Breast epithelium (tissue), 4 donors: ENCODE results near the gene GUCA2B. TPM values are rescaled to one million over a fixed set of nuclear protein-coding genes. Genes with fewer than 3 reads are reported as not detected.

Experiments used
- DNase-seq, 2 donors: peaks; one replicate each; pipeline ENCODE4 v3.0.0-alpha.2; 2019; ENCODE audit warnings: low spot score in 2 of 2
- H3K27ac ChIP-seq, 2 donors: fragments of 200-600 bp; sonication (generic) in 1 of 2; one replicate each; pipeline ENCODE4 v1.5.1; 2016 to 2019; ENCODE audit warnings: mild to moderate bottlenecking in 1 of 2
- H3K27me3 ChIP-seq, 2 donors: fragments of 200-600 bp; sonication (generic) in 1 of 2; one replicate each; pipeline versions ENCODE4 v1.5.1 to v1.6.0; 2017 to 2019; ENCODE audit warnings: control low read depth in 1 of 2, mild to moderate bottlenecking in 1 of 2
- H3K36me3 ChIP-seq: fragments of 200-600 bp; one replicate; pipeline ENCODE4 v1.5.1; 2019
- H3K4me1 ChIP-seq, 2 donors: fragments of 200-600 bp; sonication (generic); one replicate each; pipeline ENCODE4 v1.5.1; 2016 to 2019; ENCODE audit warnings: control low read depth in 1 of 2
- H3K4me3 ChIP-seq, 3 donors: fragments of 200-600 bp; sonication (generic); 1 replicate in 2 of 3; 2 replicates in 1 of 3; pipeline ENCODE4 v1.5.1; 2016 to 2019; ENCODE audit warnings: mild to moderate bottlenecking in 3 of 3, moderate library complexity in 2 of 3
- H3K9me3 ChIP-seq, 2 donors: fragments of 200-600 bp; sonication (generic) in 1 of 2; one replicate each; pipeline ENCODE4 v1.5.1; 2016 to 2019; ENCODE audit warnings: control low read depth in 1 of 2
- CTCF ChIP-seq, 3 donors: fragments of 450-650 bp; IDR thresholded peaks; one replicate each; pipeline ENCODE4 v1.5.1; 2016 to 2017; ENCODE audit warnings: antibody characterized with exemption in 3 of 3, mild to moderate bottlenecking in 3 of 3, moderate library complexity in 3 of 3
- POLR2A ChIP-seq: fragments of 450-650 bp; IDR thresholded peaks from one replicate; pipeline ENCODE4 v1.6.1; 2016; ENCODE audit warnings: antibody characterized with exemption, mild to moderate bottlenecking, moderate library complexity
- POLR2AphosphoS5 ChIP-seq, 3 donors: sonication (generic); formaldehyde crosslinking; IDR thresholded peaks; one replicate each; pipeline ENCODE4 v1.6.1; 2017; ENCODE audit warnings: antibody characterized with exemption in 3 of 3
- intact Hi-C: fragments of 100-400 bp; cut with DNase I; formaldehyde crosslinking; loops from one replicate; pipeline ENCODE4 v1.15.1; 2023; ENCODE audit warnings: low total_unique reads
- total RNA-seq, 3 donors: library from RNA; depleted of rRNA; stranded (reverse); fragments of >200 nt; gene quantifications; one replicate each; pipeline ENCODE4 v1.1.0, GENCODE V29; 2016

The GUCA2B gene
- total RNA-seq, 3 donors from 2014 or later, result not detected

GRCh38 chr1:42195841-42196240 lies 42.6 kb downstream of the GUCA2B start:
- no peak overlapping the region for H3K4me3 ChIP-seq
- H3K9me3 ChIP-seq, result no peaks in the 10 kb centered on the region
- TF ChIP-seq POLR2A (no peak), CTCF (IDR thresholded peaks at IDR 0.05) (no peak), POLR2AphosphoS5 (IDR thresholded peaks at IDR 0.05) (no peak)
- H3K4me1 ChIP-seq, result no peaks in the 10 kb centered on the region
- intact Hi-C loops, result no loop called here
- H3K36me3 ChIP-seq, result no peaks in the 10 kb centered on the region
- DNase-seq, result no peak
- no peak overlapping the region for H3K27ac ChIP-seq
- no peaks in the 10 kb centered on the region for H3K27me3 ChIP-seq

- no peak for TF ChIP-seq CTCF (IDR thresholded peaks at IDR 0.05)
- TF ChIP-seq POLR2AphosphoS5 (IDR thresholded peaks at IDR 0.05), result no peak
- TF ChIP-seq POLR2A, result no peak
- Histone ChIP-seq H3K27ac (no peak overlapping the region), H3K4me1 (no peaks in the 10 kb centered on the region), H3K4me3 (no peak overlapping the region), H3K9me3 (no peaks in the 10 kb centered on the region), H3K36me3 (no peaks in the 10 kb centered on the region), H3K27me3 (no peaks in the 10 kb centered on the region)
- intact Hi-C loops, result no loop called here
- no peak for DNase-seq
Observed at GRCh38 chr1:42198251-42198650, 45.0 kb downstream of the GUCA2B start.

- TF ChIP-seq CTCF (IDR thresholded peaks at IDR 0.05) (no peak), POLR2A (no peak), POLR2AphosphoS5 (IDR thresholded peaks at IDR 0.05) (no peak)
Observed at GRCh38 chr1:42201986-42202385, 48.8 kb downstream of the GUCA2B start.

More at GRCh38 chr1:42201986-42202385, 48.8 kb downstream of the GUCA2B start:
- H3K27ac ChIP-seq, result no peak overlapping the region
- no peaks in the 10 kb centered on the region for H3K4me1 ChIP-seq
- H3K36me3 ChIP-seq, result no peaks in the 10 kb centered on the region
- no peak overlapping the region for H3K4me3 ChIP-seq
- no peak for DNase-seq
- intact Hi-C loops, result no loop called here
- no peaks in the 10 kb centered on the region for H3K9me3 ChIP-seq
- H3K27me3 ChIP-seq, result no peaks in the 10 kb centered on the region

Other genes with a start within 250 kb of the GUCA2B start
- gene HIVEP3, start 234.5 kb upstream of the GUCA2B start, total RNA-seq, result 10 to 100 TPM in 1 of 3 donors, 1 to 10 TPM in 2; 3.5 to 13.5 (median 9.2) TPM
- 1 to 10 TPM in 1 of 3 donors, not detected in 2; 8.8 TPM for gene GUCA2A, start 11.3 kb downstream of the GUCA2B start, total RNA-seq
- gene FOXJ3, start 181.8 kb downstream of the GUCA2B start, total RNA-seq, result 10 to 100 TPM; 52.6 to 82.7 (median 57.7) TPM
- under 1 TPM; 0.32 to 0.73 (median 0.66) TPM for gene RIMKLA, start 227.4 kb downstream of the GUCA2B start, total RNA-seq